ENCODE results near the gene TANK.
A peak's percentile ranks its signal among the peaks of the same experiment; 100 is the strongest.
"Not testable (repeated sequence)": the region's sequence is repeated elsewhere in the genome, so short reads cannot be mapped to it uniquely, and the experiment has no call there.

TANK gene

GRCh38 chr2:161169335-161169734, 9.1 kb downstream of the TANK start:
- no peak for DNase-seq (ENCODE audit: low spot score)

GRCh38 chr2:161170377-161170776, 10.1 kb downstream of the TANK start:
- DNase-seq (ENCODE audit: low spot score), result no peak

DNA sequence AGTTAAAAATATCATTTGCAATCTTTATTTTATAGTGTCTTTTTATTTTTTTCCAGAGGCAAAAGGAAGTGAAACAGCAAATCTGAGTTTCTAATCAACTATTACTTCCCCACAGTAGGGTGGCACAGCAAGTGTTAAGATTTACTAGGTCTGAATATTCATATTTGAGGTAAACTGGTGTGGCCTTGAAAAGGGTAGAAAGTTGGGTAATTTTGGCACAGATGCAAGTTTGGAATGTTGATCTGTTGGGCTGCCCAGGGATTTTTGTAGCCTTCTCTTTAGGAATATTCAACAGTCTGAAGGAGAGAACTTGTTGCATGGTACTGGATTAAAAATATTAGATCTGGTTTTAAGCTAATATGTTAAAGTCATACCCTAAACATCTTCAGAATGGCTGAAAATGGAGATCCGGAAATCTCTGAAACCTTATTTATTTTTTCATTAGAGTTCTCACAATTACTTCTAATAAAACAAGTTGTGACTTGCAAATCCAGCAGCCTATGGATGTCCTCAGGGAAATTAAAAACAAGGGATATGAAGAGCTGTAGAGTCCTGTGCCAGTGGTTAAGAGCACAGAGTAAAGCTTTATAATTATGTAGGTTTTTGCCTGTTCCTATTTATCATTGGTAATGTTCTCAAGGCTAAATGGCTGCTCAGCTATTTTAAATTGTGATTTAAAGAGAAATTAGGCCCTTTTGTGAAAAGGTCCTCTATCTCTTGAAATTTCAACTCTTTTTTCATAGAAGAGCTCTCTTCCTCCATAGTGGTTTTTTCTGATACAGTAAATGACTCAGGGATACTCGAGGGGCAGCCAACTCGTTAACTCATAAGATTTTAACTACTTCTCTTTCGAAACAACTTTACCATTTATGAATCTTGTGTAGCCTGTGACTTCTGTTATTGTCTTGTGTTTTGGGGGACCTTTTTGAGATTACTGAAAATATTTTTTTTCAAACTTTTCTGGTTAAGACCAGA, 11.0 kb downstream of the TANK start:
- DNase-seq (ENCODE audit: low spot score), result no peak

DNA sequence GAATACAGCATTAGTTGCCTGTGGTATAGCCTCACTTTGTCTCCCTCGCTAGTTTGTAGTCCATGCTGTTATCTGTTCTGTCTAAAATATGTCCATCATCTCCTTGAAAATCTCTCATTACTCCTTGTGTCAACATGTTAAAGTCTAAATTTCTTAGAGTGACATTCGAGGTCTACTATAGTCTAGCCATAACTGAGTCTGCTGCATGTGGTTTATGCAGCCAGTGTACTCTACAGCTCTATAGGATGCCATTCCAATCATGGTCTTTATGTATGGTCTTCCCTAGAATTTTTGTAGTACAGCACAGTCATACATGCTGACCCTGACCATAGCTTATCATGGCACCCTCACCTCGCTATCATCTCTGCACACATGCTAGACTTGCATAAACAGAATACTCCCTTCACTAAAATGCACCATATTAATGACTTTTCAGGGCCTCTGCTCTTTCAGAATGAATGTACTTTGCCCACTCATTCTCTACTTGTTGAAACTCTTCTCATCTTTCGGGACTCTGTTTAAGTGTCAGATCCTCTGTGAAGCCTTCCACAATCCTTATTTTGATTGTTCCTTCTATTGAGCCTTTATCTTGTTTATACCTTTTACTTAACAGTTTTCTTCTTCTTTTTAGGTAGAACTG, 12.8 kb downstream of the TANK start:
- no peak for DNase-seq (ENCODE audit: low spot score)

GRCh38 chr2:161173541-161174194, 13.4 kb downstream of the TANK start:
- no peak for DNase-seq (ENCODE audit: low spot score)

DNA sequence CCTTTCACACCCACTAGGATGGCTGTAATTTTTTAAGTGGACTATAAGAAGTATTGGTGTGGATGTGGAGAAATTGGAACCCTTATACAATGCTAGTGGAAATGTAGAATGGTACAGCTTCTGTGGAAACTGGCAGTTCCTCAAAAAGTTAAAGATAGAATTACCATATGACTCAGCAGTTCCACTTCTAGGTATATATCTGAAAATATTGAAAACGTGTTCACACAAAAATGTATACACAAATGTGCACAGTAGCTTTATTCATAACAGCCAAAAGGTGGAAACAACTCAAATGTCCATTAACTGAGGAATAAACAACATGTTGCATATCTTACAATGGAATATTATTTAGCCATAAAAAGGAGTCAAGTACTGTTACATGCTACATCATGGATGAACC, 17.7 kb downstream of the TANK start:
- DNase-seq (ENCODE audit: low spot score), result no peak

DNA sequence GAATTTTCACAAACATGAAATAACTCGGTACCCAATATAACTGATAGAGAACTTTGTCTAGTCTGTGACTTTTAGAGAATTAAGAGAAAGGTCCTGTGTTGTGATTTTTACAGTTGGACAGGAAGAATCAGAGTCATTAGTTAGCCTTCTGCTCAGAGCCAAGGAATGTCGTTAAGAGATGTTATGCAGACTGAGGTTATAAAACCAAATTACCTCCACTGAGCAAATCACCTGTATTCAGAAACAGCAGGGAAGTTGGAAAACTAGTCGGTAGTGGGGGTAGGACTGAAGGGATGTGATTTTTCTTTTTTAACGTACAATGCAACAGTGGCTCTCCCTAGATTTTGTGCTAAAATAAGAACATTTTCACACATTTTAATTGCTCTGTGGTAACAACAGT, 18.5 kb downstream of the TANK start:
- no peak for DNase-seq (ENCODE audit: low spot score)

GRCh38 chr2:161190050-161190449, 29.8 kb downstream of the TANK start:
- DNase-seq (ENCODE audit: low spot score), result no peak

DNA sequence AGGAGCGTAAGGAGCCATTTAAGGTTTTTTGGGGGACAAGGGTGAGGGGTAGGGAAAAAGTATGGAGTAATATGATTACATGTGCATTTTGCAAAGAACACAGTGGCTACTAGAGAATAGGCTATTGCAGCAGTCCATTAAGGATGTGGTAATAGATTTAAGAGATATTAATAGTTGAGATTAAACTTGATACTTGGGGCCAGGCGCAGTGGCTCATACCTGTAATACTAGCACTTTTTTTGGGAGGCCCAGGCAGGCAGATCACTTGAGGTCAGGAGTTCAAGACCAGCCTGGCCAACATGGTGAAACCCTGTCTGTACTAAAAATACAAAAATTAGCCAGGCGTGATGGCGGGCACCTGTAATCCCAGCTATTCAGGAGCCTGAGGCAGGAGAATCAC, 35.4 kb downstream of the TANK start:
- not testable (repeated sequence) for DNase-seq (ENCODE audit: low spot score)

DNA sequence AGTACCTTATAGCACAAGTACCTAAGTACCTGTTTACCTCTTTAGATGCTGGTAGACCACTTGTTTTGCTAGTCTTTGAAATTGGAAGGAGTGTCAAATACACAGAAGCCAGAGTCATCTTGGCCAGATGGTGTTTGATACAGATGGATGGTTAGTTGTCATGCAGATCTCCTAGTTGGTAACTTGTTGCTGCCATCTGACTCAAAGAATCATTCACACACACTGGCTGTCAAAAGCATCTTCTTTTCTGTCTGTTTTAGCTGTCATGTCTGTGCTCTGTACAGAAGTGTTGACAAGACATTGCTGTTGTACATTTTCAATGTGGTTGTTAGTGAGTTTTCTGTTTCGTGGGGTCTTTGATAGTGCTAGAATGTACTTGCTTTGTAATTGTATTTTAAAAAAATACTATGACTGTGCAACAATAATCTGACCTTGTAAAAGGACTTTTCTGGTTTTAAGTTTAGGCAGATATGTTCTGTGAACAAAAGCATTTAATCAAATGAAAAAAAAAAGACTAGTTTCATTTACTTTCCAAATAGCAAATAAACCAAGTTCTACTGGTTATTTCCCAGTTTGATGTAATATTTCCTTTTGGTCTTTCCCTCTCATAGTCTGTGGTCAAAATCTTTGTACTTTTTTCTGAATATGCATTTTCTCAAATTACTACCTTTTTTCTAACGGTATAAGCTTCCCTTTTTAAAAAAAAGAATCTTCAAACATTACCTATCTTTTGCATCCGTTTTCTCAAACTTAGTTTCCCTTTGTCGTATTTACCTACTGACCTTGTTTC, 39.9 kb downstream of the TANK start:
- DNase-seq (ENCODE audit: low spot score), result no peak

- DNase-seq (ENCODE audit: low spot score), result no peak
Observed at GRCh38 chr2:161204846-161205245, 44.6 kb downstream of the TANK start.

DNA sequence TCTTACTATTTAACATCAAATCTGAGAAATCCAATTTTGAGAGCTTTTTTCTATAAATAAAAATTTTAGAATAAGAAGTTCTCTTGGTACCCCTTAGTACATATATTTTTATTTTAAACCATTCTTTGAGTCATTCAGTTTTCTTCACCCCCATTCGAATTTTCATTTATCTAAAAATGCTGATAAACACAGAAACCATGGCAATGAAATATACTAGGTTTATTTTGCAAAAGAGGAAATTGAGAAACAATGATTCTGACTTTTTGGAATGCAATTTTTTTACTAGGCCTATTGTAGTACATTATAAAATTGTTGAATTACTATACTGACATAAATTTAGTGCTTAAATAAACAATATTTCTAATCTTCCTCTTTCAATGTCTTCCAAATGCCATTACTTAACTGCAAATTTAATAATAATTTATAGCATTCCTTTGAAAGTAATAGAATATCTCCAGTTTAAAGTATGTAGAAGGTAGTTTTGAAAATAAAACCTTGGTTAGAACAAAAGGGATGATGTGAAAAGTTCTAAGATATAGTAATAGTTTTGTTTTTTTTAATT, 46.3 kb downstream of the TANK start:
- DNase-seq (ENCODE audit: low spot score), result no peak

DNA sequence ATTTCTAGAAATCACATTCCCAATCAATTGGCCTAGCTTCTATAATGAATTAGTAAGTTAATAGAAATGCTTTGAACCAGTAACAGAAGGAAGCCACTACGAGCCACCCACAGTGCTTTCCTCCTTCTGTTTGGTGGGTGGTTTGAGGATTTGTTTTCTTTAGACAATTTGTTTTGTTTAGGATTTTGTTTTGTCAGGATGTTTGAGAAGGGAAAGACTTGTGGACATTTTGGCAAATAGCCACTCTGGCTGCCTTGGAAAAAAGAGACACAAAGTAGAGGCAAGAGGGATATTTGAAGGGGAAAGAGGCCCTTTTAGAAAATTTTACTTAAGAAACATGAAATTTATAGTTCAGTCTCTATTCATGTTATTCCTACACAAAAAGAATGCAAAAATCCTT, 47.7 kb downstream of the TANK start:
- DNase-seq (ENCODE audit: low spot score), result no peak

DNA sequence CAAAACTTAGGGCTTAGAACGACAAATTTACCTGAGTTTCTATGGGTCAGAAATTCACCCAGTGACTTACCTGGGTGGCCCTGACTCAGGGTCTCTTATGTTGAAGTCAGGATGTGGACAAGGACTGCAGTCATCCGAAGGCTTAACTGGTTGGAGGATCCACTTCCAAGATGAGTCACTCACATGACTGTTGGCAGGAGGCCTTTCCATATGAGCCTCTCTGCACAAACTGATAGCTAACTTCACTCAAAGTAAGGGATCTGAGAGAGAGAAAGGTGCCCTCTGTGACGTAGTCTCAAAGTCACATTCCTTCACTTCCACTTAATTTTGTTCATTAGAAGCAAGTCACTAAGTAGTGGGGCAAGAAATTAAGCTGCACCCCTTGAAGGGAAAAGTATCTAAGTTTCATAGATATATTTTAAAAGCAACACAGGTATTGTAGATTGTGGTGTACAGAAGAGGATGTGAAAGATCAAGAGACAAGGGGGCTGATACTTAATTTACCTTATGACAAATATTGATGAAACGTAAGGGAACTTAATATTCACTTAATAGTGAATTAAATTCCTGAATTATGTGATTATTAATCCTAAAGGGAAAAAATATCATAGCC, 48.4 kb downstream of the TANK start:
- DNase-seq (ENCODE audit: low spot score), result peak; percentile 77

GRCh38 chr2:161209902-161210301, 49.7 kb downstream of the TANK start:
- no peak for DNase-seq (ENCODE audit: low spot score)

GRCh38 chr2:161217597-161218185, 57.5 kb downstream of the TANK start:
- DNase-seq (ENCODE audit: low spot score), result no peak

GRCh38 chr2:161219211-161219610, 59.0 kb downstream of the TANK start:
- DNase-seq (ENCODE audit: low spot score), result no peak

- DNase-seq (ENCODE audit: low spot score), result peak; percentile 71
Observed at GRCh38 chr2:161223139-161223732, 63.0 kb downstream of the TANK start.

GRCh38 chr2:161228511-161229240, 68.4 kb downstream of the TANK start:
- DNase-seq (ENCODE audit: low spot score), result peak; percentile 70

DNA sequence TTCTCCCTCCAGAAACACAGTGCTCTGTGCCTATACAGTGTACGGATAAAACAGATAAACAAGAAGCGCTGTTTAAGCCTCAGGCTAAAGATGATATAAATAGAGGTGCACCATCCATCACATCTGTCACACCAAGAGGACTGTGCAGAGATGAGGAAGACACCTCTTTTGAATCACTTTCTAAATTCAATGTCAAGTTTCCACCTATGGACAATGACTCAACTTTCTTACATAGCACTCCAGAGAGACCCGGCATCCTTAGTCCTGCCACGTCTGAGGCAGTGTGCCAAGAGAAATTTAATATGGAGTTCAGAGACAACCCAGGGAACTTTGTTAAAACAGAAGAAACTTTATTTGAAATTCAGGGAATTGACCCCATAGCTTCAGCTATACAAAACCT, 70.7 kb downstream of the TANK start:
- DNase-seq (ENCODE audit: low spot score), result no peak

All from RKO (cell line).